ENCODE data around the gene SURF2. TPM values are rescaled to one million over a fixed set of nuclear protein-coding genes. Genes with fewer than 3 reads are reported as not detected.

The SURF2 gene
- total and polyA plus RNA-seq, 3 experiments from 2014 or later, result 34.9 to 46.6 (median 35.2) TPM

DNA sequence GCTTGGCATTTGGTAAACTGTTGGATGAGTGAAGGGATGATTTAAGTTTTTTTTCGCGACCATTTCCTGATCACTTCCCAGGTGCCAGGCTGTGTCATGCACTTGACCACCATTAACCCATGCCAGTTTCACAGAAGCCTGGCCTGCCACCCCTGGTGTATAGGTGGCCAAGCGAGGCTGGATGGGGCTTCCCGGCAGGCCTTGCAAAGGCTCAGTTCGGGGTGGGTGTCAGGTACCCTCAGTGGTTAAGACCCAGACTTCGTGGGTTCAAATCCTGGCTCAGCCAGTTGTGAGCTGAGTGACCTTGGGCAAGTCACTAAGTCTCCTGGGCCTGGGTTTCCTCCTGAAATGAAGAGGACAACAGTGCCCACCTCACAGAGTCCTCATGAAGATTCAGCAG, 10.8 kb upstream of the SURF2 start:
- Mint-ChIP-seq H3K27me3 (peaks cover 0 to 3% of the 10 kb centered on the region in 2 donors), H3K9me3 (no peaks in the 10 kb centered on the region), H3K4me1 (peaks cover 37 to 55% (median 40%) of the 10 kb centered on the region in 3 donors), H3K27ac (peak overlapping the region in 1 of 8 donors; percentile 29), H3K4me3 (peak overlapping the region in 4 of 7 donors; percentile 24 to 58 (median 45)), H3K36me3 (peaks cover 3 to 84% (median 11%) of the 10 kb centered on the region in 3 donors)
- DNase-seq, result no peak
- no peaks in the 10 kb centered on the region for H3K9me3 ChIP-seq (ENCODE audit: low read length)
- H3K27me3 ChIP-seq (ENCODE audit: insufficient read depth, low read length, poor library complexity, severe bottlenecking), result no peaks in the 10 kb centered on the region
- ChIA-PET CTCF (interaction anchor here (1.6 to 6.1 kb wide), 2 partner anchors 11 to 27 kb away, joined by 8 to 47 read pairs; partner anchors contain the start of genes SURF1 and SURF2), POLR2A (interaction anchor here (1.2 kb wide), 1 partner anchor 10 kb away, joined by 3 read pairs; no protein-coding TSS in a partner anchor)
- no peak overlapping the region for H3K4me3 ChIP-seq (ENCODE audit: low read length)
- H3K36me3 ChIP-seq (ENCODE audit: insufficient read depth, low read length), result peaks cover 37% of the 10 kb centered on the region
- H3K4me1 ChIP-seq (ENCODE audit: insufficient read depth, low read length), result peaks cover 32% of the 10 kb centered on the region
- H3K27ac ChIP-seq (ENCODE audit: low read depth, low read length), result no peak overlapping the region

DNA sequence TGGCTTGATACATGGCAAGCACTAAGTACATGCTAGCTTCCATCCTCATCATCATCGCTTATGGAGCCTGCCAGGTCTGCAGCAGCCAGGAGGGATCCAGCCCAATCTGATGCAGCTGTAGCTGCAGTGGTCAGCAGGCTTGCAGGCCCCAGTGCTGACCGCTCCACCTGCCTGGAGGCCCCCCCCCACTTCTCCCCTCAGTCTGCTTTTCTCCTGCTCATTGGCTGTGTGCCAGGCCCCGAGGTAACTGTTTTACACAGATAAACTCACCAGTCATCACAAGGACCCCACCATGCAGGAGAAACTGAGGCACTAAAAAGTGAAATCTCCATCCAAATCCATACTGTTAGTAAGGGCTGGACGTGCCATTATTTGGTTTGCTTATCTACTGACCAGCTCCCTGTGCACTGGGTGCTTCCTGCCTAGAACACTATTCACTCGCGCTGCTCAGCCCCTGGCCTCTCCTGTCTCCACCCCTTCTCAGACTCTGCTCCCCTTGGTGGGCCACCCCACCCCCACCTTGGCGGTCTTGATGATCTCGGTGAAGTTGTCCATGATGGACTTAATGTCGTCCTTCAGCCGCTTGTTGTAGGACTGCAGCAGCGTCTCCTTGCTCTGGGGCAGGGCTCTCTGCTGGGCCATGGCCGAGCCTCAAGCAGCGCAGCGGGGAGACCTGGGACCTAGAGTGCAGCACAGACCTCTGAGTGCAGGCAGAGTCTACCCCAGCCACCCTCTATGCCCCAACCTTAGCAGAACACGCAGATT, 10.1 kb upstream of the SURF2 start:
- H3K9me3 Mint-ChIP-seq, result no peaks in the 10 kb centered on the region
- H3K4me3 ChIP-seq (ENCODE audit: low read length), result peak overlapping the region; percentile 78
- CTCF ChIA-PET, result interaction anchor here (1.6 to 6.1 kb wide), 2 partner anchors 10 to 26 kb away, joined by 8 to 47 read pairs; partner anchors contain the start of genes SURF1 and SURF2
- H3K4me1 ChIP-seq (ENCODE audit: insufficient read depth, low read length), result peaks cover 29% of the 10 kb centered on the region
- no peaks in the 10 kb centered on the region for H3K27me3 ChIP-seq (ENCODE audit: insufficient read depth, low read length, poor library complexity, severe bottlenecking)
- peaks cover 43% of the 10 kb centered on the region for H3K36me3 ChIP-seq (ENCODE audit: insufficient read depth, low read length)
- no peak overlapping the region for H3K27ac ChIP-seq (ENCODE audit: low read depth, low read length)
- peaks cover 0 to 3% of the 10 kb centered on the region in 2 donors for H3K27me3 Mint-ChIP-seq
- no peak for DNase-seq
- H3K9me3 ChIP-seq (ENCODE audit: low read length), result no peaks in the 10 kb centered on the region
- H3K27ac Mint-ChIP-seq, result peak overlapping the region in 7 of 8 donors; percentile 34 to 92 (median 82)
- H3K4me1 Mint-ChIP-seq, result peaks cover 31 to 52% (median 34%) of the 10 kb centered on the region in 3 donors
- POLR2A ChIA-PET, result interaction anchor here (1.2 kb wide), 1 partner anchor 9 kb away, joined by 3 read pairs; no protein-coding TSS in a partner anchor
- peaks cover 3 to 84% (median 8%) of the 10 kb centered on the region in 3 donors for H3K36me3 Mint-ChIP-seq
- H3K4me3 Mint-ChIP-seq, result peak overlapping the region; percentile 87 to 100 (median 99)

DNA sequence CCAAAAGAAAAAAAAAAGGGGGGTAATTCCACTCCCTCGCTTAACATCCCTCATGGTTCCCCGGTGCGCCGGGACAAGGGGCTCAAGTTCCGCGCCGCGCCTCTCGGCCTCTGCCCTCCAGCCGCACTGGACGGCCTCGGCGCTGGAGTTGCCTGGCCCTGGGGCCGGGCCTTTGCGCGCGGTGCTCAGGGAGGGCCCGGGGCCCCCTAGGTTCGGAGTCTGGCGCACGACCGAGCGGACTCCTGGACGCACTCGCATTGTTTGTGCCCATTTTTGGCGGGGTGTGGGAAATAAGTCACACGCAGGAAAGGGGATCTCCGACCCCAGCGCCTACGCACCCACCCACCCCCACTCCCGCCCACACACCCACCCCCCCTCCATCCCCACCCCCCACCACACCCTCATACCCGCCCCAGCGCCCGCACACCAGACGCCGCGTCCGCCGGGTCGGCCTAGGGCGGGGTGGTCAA, 8.8 kb upstream of the SURF2 start:
- Mint-ChIP-seq H3K4me1 (peaks cover 29 to 47% (median 34%) of the 10 kb centered on the region in 3 donors), H3K4me3 (peak overlapping the region; percentile 93 to 100 (median 99)), H3K9me3 (no peaks in the 10 kb centered on the region), H3K27me3 (peaks cover 0 to 3% of the 10 kb centered on the region in 2 donors), H3K36me3 (peaks cover 7 to 86% (median 16%) of the 10 kb centered on the region in 3 donors), H3K27ac (peak overlapping the region in 7 of 8 donors; percentile 85 to 99 (median 93))
- CTCF ChIA-PET, result interaction anchor here (0.8 to 6.1 kb wide), 6 partner anchors 9 to 57 kb away, joined by 3 to 47 read pairs (median 4); partner anchors contain the start of genes SURF1 and SURF2
- Histone ChIP-seq H3K4me1 (ENCODE audit: insufficient read depth, low read length) (peaks cover 29% of the 10 kb centered on the region), H3K27me3 (ENCODE audit: insufficient read depth, low read length, poor library complexity, severe bottlenecking) (no peaks in the 10 kb centered on the region), H3K27ac (ENCODE audit: low read depth, low read length) (peak overlapping the region; percentile 92), H3K36me3 (ENCODE audit: insufficient read depth, low read length) (peaks cover 56% of the 10 kb centered on the region), H3K9me3 (ENCODE audit: low read length) (no peaks in the 10 kb centered on the region), H3K4me3 (ENCODE audit: low read length) (peak overlapping the region; percentile 99)
- POLR2A ChIA-PET, result interaction anchor here (0.7 to 1.8 kb wide), 9 partner anchors 8 to 336 kb away, joined by 4 to 25 read pairs (median 7); partner anchors contain the start of genes STKLD1, SURF1 and SURF2
- DNase-seq, result peak in 3 of 5 donors; percentile 35 to 72 (median 45)

DNA sequence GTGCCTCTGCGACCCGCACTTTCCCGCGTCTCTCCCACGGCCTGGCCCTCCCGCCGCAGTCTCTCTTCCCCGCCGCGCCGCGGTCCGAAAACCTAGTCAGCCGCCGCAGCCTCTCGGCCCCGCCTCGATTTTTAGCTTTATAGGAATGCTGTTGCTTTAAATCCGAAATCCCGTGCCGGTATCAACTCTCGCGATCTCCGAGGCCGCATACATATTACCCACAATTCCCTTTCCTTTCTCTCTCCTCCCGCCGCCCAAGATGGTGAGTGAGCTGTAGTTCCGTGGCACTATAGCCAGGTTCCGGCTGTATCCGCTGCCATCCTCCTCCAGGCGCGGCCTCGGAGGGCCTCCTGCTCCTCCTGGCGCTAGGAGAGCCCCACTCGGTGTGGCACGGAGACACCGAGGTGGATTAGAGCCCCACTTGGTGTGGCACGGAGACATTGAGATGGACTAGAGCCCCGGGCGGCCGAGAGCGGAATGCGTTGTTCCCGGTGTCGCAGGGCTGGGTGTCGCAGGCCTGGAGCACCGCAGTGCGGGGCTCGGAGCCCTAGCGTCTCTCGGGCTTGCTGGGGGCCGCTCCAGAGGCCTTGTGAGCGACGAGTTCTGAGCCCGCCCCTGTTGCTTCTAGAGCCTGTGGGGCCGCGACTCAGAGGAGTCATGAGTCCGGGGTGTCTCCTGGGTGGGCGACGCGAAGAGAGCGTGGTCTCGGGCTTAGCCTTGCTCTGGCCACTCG, 8.2 kb upstream of the SURF2 start, which contains the start of the genes MED22 and RPL7A:
Gene MED22, minus strand, starts transcription at position 147 of the 733 bp plus-strand sequence. CDS start 1,469 bp downstream, outside the sequence.
Gene RPL7A, plus strand, starts transcription at position 234 of the 733 bp plus-strand sequence. Its CDS starts 26 bp downstream, at position 260.
- H3K4me1 Mint-ChIP-seq, result peaks cover 29 to 47% (median 38%) of the 10 kb centered on the region in 3 donors
- H3K27ac Mint-ChIP-seq, result peak within 1 kb of the TSS; percentile 89 to 99 (median 98)
- DNase-seq, result peak; percentile 80 to 95 (median 90)
- peak within 1 kb of the TSS; percentile 93 to 100 (median 99) for H3K4me3 Mint-ChIP-seq
- Histone ChIP-seq H3K9me3 (ENCODE audit: low read length) (no peaks in the 10 kb centered on the region), H3K4me1 (ENCODE audit: insufficient read depth, low read length) (peaks cover 29% of the 10 kb centered on the region), H3K36me3 (ENCODE audit: insufficient read depth, low read length) (peaks cover 56% of the 10 kb centered on the region), H3K4me3 (ENCODE audit: low read length) (peak within 1 kb of the TSS; percentile 99), H3K27ac (ENCODE audit: low read depth, low read length) (peak within 1 kb of the TSS; percentile 92), H3K27me3 (ENCODE audit: insufficient read depth, low read length, poor library complexity, severe bottlenecking) (no peaks in the 10 kb centered on the region)
- H3K36me3 Mint-ChIP-seq, result peaks cover 7 to 86% (median 17%) of the 10 kb centered on the region in 3 donors
- peaks cover 0 to 3% of the 10 kb centered on the region in 2 donors for H3K27me3 Mint-ChIP-seq
- POLR2A ChIA-PET, result interaction anchor here (0.6 to 1.8 kb wide), 10 partner anchors 8 to 336 kb away, joined by 3 to 25 read pairs (median 6); partner anchors contain the start of genes REXO4, STKLD1, SURF1 and SURF2
- CTCF ChIA-PET, result interaction anchor here (0.8 to 6.1 kb wide), 4 partner anchors 8 to 56 kb away, joined by 3 to 47 read pairs (median 4); partner anchors contain the start of genes SURF1 and SURF2
- H3K9me3 Mint-ChIP-seq, result no peaks in the 10 kb centered on the region

DNA sequence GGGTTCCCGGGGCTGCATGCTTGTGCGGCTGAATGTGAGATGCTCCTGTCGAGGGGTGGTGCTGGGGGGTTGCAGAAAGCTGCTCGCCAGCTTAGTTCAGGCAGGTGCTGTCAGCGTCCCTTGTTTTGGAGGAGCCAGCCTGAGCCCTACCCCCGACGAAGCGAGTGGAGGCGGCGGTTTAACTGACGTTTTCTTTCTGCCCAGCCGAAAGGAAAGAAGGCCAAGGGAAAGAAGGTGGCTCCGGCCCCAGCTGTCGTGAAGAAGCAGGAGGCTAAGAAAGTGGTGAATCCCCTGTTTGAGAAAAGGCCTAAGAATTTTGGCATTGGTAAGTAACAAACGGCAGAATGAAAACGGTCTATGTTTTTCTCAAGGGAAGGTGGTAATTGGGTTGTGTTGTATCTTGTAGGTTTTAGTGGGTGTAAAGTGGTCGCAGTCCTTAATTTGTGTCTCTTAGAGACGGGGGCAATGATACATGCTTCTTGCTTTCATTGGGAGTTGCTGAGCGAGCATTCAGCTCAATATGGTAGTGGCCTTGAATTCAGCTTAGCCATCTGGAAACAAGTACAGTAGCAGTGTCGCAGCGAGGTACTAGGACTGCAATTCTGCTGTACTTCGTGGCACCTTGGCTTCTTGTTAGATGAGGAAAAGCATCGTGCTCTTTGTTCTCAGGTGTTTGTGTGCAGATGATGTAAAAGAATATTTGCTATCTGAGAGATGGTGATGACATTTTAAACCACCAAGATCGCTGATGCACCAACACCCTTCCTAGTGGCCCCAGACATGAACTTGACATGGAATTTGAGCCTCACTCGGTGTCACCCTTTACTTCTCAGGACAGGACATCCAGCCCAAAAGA, 7.4 kb upstream of the SURF2 start:
- peak overlapping the region; percentile 89 to 99 (median 98) for H3K27ac Mint-ChIP-seq

DNA sequence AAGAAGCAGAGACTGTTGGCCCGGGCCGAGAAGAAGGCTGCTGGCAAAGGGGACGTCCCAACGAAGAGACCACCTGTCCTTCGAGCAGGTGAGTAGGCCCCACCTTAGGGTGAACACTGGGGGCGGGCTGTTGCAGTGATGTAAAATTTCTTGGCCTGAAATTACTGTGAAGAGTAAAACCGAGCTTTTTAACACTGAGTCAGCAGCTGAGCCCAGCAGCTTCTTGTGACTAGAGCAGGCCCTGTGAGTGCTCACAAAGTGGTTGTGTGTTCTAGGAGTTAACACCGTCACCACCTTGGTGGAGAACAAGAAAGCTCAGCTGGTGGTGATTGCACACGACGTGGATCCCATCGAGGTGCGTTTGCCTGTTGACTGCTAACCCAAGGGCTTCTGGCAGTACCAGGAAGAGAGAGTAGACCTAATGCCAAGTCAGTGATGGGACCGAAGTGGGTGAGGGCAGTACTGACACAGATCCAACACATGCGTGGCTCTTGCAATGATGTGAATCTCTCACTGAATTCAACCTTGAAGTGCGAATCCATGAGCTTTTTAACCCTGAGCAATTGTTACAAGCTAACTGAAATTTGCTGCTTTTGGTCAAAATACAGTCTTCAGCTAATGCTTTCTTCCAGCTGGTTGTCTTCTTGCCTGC, 6.3 kb upstream of the SURF2 start:
- peaks cover 37% of the 10 kb centered on the region for H3K4me1 ChIP-seq (ENCODE audit: insufficient read depth, low read length)
- H3K27ac ChIP-seq (ENCODE audit: low read depth, low read length), result no peak overlapping the region

More for the DNA sequence above, 7.4 kb upstream of the SURF2 start:
- no peaks in the 10 kb centered on the region for H3K9me3 Mint-ChIP-seq
- H3K4me1 Mint-ChIP-seq, result peaks cover 29 to 47% (median 40%) of the 10 kb centered on the region in 3 donors
- H3K4me3 ChIP-seq (ENCODE audit: low read length), result peak overlapping the region; percentile 99
- peaks cover 51% of the 10 kb centered on the region for H3K36me3 ChIP-seq (ENCODE audit: insufficient read depth, low read length)
- ChIA-PET POLR2A (interaction anchor here (1.1 to 1.8 kb wide), 7 partner anchors 8 to 335 kb away, joined by 4 to 25 read pairs (median 7); partner anchors contain the start of genes STKLD1, SURF1 and SURF2), CTCF (interaction anchor here (0.7 to 6.1 kb wide), 5 partner anchors 8 to 205 kb away, joined by 3 to 47 read pairs (median 3); partner anchors contain the start of genes SURF1 and SURF2)
- H3K4me1 ChIP-seq (ENCODE audit: insufficient read depth, low read length), result peaks cover 29% of the 10 kb centered on the region
- no peaks in the 10 kb centered on the region for H3K27me3 ChIP-seq (ENCODE audit: insufficient read depth, low read length, poor library complexity, severe bottlenecking)
- peaks cover 0 to 3% of the 10 kb centered on the region in 2 donors for H3K27me3 Mint-ChIP-seq
- H3K27ac ChIP-seq (ENCODE audit: low read depth, low read length), result peak overlapping the region; percentile 92
- H3K9me3 ChIP-seq (ENCODE audit: low read length), result no peaks in the 10 kb centered on the region
- H3K36me3 Mint-ChIP-seq, result peaks cover 7 to 85% (median 19%) of the 10 kb centered on the region in 3 donors
- peak overlapping the region; percentile 93 to 100 (median 99) for H3K4me3 Mint-ChIP-seq
- no peak for DNase-seq

More for the DNA sequence above, 6.3 kb upstream of the SURF2 start:
- POLR2A ChIA-PET, result interaction anchor here (0.6 to 1.1 kb wide), 2 partner anchors 21 to 51 kb away, joined by 3 to 8 read pairs; no protein-coding TSS in a partner anchor
- Mint-ChIP-seq H3K27me3 (peaks cover 0 to 3% of the 10 kb centered on the region in 2 donors), H3K36me3 (peaks cover 7 to 77% (median 19%) of the 10 kb centered on the region in 3 donors), H3K27ac (peak overlapping the region in 7 of 8 donors; percentile 9 to 99 (median 93)), H3K9me3 (no peaks in the 10 kb centered on the region), H3K4me3 (peak overlapping the region in 6 of 7 donors; percentile 11 to 93 (median 45)), H3K4me1 (peaks cover 29 to 54% (median 44%) of the 10 kb centered on the region in 3 donors)
- Histone ChIP-seq H3K36me3 (ENCODE audit: insufficient read depth, low read length) (peaks cover 46% of the 10 kb centered on the region), H3K27me3 (ENCODE audit: insufficient read depth, low read length, poor library complexity, severe bottlenecking) (no peaks in the 10 kb centered on the region), H3K4me3 (ENCODE audit: low read length) (no peak overlapping the region), H3K9me3 (ENCODE audit: low read length) (no peaks in the 10 kb centered on the region)
- DNase-seq, result no peak
- CTCF ChIA-PET, result interaction anchor here (0.7 to 6.1 kb wide), 3 partner anchors 22 to 55 kb away, joined by 3 to 47 read pairs (median 4); no protein-coding TSS in a partner anchor
